HUDEP-2 (cell line): ENCODE data around the gene REV1.
"Not testable (repeated sequence)": the region's sequence is repeated elsewhere in the genome, so short reads cannot be mapped to it uniquely, and the experiment has no call there.

Experiments
- DNase-seq, 76 experiments: peaks; one replicate each; lab custom pipeline; 2025; ENCODE audit not compliant: unreplicated experiment in 76 of 76; lab: John Stamatoyannopoulos, UW

The REV1 gene

GRCh38 chr2:99373144-99373543, 116.7 kb downstream of the REV1 start:
- DNase-seq: no peak

- DNase-seq: not testable (repeated sequence)
Observed at GRCh38 chr2:99368854-99369253, 121.0 kb downstream of the REV1 start.

GRCh38 chr2:99365661-99366060, 124.2 kb downstream of the REV1 start:
- DNase-seq: no peak

- no peak for DNase-seq
Observed at GRCh38 chr2:99356853-99357252, 133.0 kb downstream of the REV1 start.

GRCh38 chr2:99354825-99355224, 135.0 kb downstream of the REV1 start:
- not testable (repeated sequence) for DNase-seq

- no peak for DNase-seq
Observed at GRCh38 chr2:99354070-99354469, 135.7 kb downstream of the REV1 start.
